Neutrophil (primary cell): ENCODE measurements around the gene BRCA2.

Experiments
- H3K27ac ChIP-seq: fragments of 200-600 bp; sonication (generic); 2 replicates; pipeline ENCODE4 v1.5.1; 2016; ENCODE audit warnings: mild to moderate bottlenecking, moderate library complexity
- H3K27me3 ChIP-seq: fragments of 200-600 bp; sonication (generic); 2 replicates; pipeline ENCODE4 v1.6.0; 2016; ENCODE audit warnings: mild to moderate bottlenecking
- H3K36me3 ChIP-seq: fragments of 200-600 bp; sonication (generic); 2 replicates; pipeline ENCODE4 v1.5.1; 2017
- H3K4me1 ChIP-seq, 2 experiments: fragments of 200-600 bp in 1 of 2; sonication (generic) in 1 of 2; 1 replicate in 1 of 2; 2 replicates in 1 of 2; pipeline versions ENCODE4 v1.5.1 to v1.6.1; 2013 to 2016; ENCODE audit warnings: low read depth in 1 of 2, low read length in 1 of 2, mild to moderate bottlenecking in 1 of 2, moderate library complexity in 1 of 2; ENCODE audit not compliant: control insufficient read depth in 1 of 2, insufficient read depth in 1 of 2
- H3K4me3 ChIP-seq, 2 experiments: fragments of 200-600 bp in 1 of 2; sonication (generic) in 1 of 2; 1 replicate in 1 of 2; 2 replicates in 1 of 2; pipeline ENCODE4 v1.5.1; 2013 to 2016; ENCODE audit warnings: low read depth in 1 of 2, low read length in 1 of 2, mild to moderate bottlenecking in 1 of 2, moderate library complexity in 1 of 2
- H3K9me3 ChIP-seq: fragments of 200-600 bp; sonication (generic); 2 replicates; pipeline ENCODE4 v1.5.1; 2016
- TF ChIP-seq, protein P1 (sequence below): fragments of 200-600 bp; sonication (generic); IDR thresholded peaks from 2 replicates; pipeline ENCODE4 v1.5.1; 2016; ENCODE audit warnings: antibody characterized with exemption

Gene BRCA2

DNA sequence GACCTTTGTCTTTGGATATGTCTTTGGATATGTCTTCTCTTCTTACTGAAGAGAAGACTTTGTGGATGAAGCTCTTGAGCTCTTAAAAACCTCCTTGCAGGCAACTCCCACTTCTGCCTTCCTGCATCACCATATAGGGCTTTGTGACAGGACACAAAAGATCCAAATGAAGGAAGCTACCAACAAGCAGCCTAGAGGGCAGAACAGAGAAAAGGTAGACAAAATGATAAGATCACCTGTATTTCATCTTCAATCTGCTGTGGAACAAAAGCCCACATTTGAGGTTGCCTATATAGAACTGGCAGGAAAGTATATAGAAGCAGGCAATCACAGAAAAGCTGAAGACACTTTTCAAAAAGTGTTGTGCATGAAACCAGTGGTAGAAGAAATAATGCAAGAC, 70.1 kb downstream of the BRCA2 start:
- TF ChIP-seq, protein P1, sequence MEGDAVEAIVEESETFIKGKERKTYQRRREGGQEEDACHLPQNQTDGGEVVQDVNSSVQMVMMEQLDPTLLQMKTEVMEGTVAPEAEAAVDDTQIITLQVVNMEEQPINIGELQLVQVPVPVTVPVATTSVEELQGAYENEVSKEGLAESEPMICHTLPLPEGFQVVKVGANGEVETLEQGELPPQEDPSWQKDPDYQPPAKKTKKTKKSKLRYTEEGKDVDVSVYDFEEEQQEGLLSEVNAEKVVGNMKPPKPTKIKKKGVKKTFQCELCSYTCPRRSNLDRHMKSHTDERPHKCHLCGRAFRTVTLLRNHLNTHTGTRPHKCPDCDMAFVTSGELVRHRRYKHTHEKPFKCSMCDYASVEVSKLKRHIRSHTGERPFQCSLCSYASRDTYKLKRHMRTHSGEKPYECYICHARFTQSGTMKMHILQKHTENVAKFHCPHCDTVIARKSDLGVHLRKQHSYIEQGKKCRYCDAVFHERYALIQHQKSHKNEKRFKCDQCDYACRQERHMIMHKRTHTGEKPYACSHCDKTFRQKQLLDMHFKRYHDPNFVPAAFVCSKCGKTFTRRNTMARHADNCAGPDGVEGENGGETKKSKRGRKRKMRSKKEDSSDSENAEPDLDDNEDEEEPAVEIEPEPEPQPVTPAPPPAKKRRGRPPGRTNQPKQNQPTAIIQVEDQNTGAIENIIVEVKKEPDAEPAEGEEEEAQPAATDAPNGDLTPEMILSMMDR: no peak
- H3K36me3 ChIP-seq: peaks cover 4% of the 10 kb centered on the region
- H3K4me3 ChIP-seq: no peak overlapping the region
- no peaks in the 10 kb centered on the region for H3K27me3 ChIP-seq
- H3K4me1 ChIP-seq: no peaks in the 10 kb centered on the region
- no peak overlapping the region for H3K27ac ChIP-seq
- H3K9me3 ChIP-seq: no peaks in the 10 kb centered on the region

DNA sequence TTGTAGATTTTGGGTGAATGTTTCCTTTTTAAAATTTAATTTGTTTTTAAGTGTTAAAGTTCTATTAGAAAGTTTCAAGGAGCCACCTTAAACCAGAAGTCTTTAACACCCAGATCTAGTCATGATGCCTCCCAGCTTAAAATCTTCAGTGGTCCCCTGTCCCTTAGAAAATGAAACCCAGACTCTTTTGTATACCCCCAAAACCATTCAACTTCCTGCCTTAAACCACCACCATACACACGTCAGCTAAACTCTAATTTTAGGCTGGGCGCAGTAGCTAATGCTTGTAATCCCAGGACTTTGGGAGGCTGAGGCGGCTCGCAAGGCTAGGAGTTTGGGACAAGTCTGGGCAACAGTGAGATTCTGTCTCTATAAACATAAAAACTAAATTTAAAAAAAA, 74.7 kb downstream of the BRCA2 start:
- no peak overlapping the region for H3K27ac ChIP-seq
- no peaks in the 10 kb centered on the region for H3K27me3 ChIP-seq
- peaks cover 4% of the 10 kb centered on the region for H3K36me3 ChIP-seq
- H3K4me1 ChIP-seq: peaks cover 2 to 4% of the 10 kb centered on the region in 2 experiments
- no peak overlapping the region for H3K4me3 ChIP-seq
- H3K9me3 ChIP-seq: no peaks in the 10 kb centered on the region
- TF ChIP-seq, protein P1: no peak

DNA sequence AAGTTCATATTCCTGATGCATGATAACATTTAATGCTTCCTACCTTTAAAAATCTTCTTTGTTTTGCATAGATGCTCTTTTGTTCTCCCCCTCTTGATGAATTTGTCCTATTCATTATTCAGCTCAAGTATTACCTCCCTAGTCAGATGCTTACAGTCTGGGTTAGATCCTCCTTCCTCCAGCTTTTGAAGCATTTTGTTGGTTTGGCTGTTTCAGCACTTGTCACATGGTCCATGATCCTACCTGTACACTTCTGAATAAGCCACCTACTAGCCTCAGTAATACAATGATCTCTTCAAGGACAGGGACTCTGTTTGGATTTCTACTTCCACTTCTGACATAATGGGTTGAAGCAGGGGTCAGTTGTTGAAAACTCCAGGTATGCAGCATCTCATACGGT, 75.2 kb downstream of the BRCA2 start:
- no peaks in the 10 kb centered on the region for H3K27me3 ChIP-seq
- no peak overlapping the region for H3K27ac ChIP-seq
- peaks cover 4% of the 10 kb centered on the region for H3K36me3 ChIP-seq
- no peaks in the 10 kb centered on the region for H3K9me3 ChIP-seq
- TF ChIP-seq, protein P1: no peak
- H3K4me1 ChIP-seq: peaks cover 2 to 4% of the 10 kb centered on the region in 2 experiments
- H3K4me3 ChIP-seq: no peak overlapping the region

DNA sequence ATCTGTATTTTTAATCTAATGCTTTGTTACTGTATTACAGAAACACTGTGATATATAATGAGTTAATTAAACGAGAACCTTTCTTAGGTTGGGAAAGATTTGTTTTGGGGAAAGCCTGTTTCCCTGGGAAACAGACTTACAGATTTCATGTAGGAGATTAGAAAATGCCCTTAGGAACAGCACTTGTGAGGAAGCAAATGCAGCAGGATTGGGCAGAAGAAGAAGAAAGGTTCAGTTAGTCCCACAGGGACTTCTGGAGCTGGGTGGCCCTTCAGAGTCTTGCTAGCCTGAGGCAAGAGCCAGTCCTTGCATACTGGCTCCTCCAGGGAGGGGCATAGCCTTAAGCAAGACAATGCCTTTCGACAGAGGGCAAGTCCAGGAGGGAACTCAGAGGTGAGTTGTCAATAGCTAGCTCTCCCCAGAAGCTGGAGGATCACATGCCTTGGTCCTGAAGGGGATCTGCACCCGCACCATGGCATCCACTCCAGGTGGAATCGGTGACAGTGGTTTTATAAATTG, 75.9 kb downstream of the BRCA2 start:
- H3K36me3 ChIP-seq: peaks cover 6% of the 10 kb centered on the region
- H3K9me3 ChIP-seq: no peaks in the 10 kb centered on the region
- H3K4me3 ChIP-seq: no peak overlapping the region
- peaks cover 2 to 4% of the 10 kb centered on the region in 2 experiments for H3K4me1 ChIP-seq
- TF ChIP-seq, protein P1: no peak
- H3K27me3 ChIP-seq: no peaks in the 10 kb centered on the region
- no peak overlapping the region for H3K27ac ChIP-seq

DNA sequence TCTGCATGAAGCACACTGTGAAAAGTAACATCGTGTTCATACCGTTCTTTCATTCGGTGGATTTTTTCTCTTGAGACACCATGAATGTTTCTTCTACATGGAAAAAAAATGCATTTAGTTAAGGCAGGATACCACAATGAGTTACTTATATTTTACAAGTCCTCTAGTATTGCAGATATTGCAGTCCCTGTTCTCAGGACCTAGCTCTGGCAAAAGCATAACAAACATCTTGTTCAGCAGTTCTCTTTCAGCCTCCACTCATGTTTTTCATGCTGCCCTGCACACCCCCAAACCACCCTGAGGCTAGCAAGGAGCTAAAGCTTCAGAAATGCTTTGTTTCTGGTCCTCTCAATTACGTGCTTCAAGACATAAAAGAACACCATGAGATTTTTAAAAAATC, 87.8 kb downstream of the BRCA2 start:
- H3K4me1 ChIP-seq: no peaks in the 10 kb centered on the region
- TF ChIP-seq, protein P1: no peak
- H3K9me3 ChIP-seq: no peaks in the 10 kb centered on the region
- H3K36me3 ChIP-seq: peaks cover 9% of the 10 kb centered on the region
- no peaks in the 10 kb centered on the region for H3K27me3 ChIP-seq
- no peak overlapping the region for H3K4me3 ChIP-seq
- no peak overlapping the region for H3K27ac ChIP-seq

DNA sequence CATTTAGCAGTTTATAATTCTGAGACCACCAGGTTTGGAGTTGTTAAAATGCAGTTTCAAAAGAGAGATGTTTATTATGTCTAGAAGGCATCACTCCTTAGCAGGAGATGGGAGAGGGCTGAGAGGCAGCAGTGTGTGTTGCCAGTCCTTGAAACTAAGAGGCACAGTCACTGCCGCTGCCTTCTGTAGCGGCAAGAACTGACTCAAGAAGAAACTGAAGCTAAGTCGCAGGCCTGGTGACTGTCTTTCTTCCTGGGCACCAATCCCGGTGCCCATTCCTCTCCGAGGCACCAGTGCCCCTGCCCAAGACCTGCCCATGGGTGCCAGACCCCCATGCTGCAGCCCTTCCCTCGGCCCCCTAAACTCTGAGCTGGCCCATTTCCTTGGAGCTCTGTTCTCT, 92.5 kb downstream of the BRCA2 start:
- no peaks in the 10 kb centered on the region for H3K36me3 ChIP-seq
- TF ChIP-seq, protein P1: no peak
- H3K9me3 ChIP-seq: no peaks in the 10 kb centered on the region

More for the DNA sequence above, 92.5 kb downstream of the BRCA2 start:
- no peak overlapping the region for H3K27ac ChIP-seq
- H3K4me1 ChIP-seq: peaks cover 3 to 7% of the 10 kb centered on the region in 2 experiments
- no peaks in the 10 kb centered on the region for H3K27me3 ChIP-seq
- no peak overlapping the region for H3K4me3 ChIP-seq
